K562 (cell line): ENCODE measurements around the gene GJA9. TPM values are rescaled to one million over a fixed set of nuclear protein-coding genes. Genes with fewer than 3 reads are reported as not detected.

Experiments used
- ATF7 ChIP-seq: fragments of 450-650 bp; IDR thresholded peaks from 2 replicates; pipeline ENCODE4 v1.7.1; 2014; ENCODE audit warnings: mild to moderate bottlenecking, moderate library complexity
- CEBPG ChIP-seq, 3 experiments: fragments of 200-800 bp in 1 of 3; sonication (Bioruptor generic) in 1 of 3; sonication (generic) in 1 of 3; formaldehyde crosslinking in 1 of 3; IDR thresholded peaks in 2 of 3; conservative IDR thresholded peaks in 1 of 3; 2 replicates each; pipeline versions ENCODE4 v1.6.1 to v1.8.0; 2016 to 2022; ENCODE audit warnings: missing compliant biosample characterization in 2 of 3, missing genetic modification characterization in 2 of 3, mild to moderate bottlenecking in 1 of 3, missing genetic modification reagents in 1 of 3
- DDX20 ChIP-seq: fragments of 450-650 bp; IDR thresholded peaks from 2 replicates; pipeline ENCODE4 v1.6.1; 2016; ENCODE audit warnings: missing genetic modification characterization, low read depth, mild to moderate bottlenecking, missing compliant biosample characterization, moderate library complexity
- MTA2 ChIP-seq: fragments of 450-650 bp; IDR thresholded peaks from 2 replicates; pipeline ENCODE4 v1.6.1; 2016; ENCODE audit warnings: low read depth
- RAD51 ChIP-seq: fragments of 450-650 bp; IDR thresholded peaks from 2 replicates; pipeline ENCODE4 v1.7.1; 2016; ENCODE audit warnings: low read depth, mild to moderate bottlenecking, borderline replicate concordance
- RCOR1 ChIP-seq, 2 experiments: IDR thresholded peaks; 2 replicates each; pipeline ENCODE4 v1.6.1; 2012; ENCODE audit warnings: low read depth in 2 of 2, low read length in 2 of 2, borderline replicate concordance in 1 of 2, improper control_type of control experiment in 1 of 2
- SAP30 ChIP-seq: fragments of 200-600 bp; sonication (generic); IDR thresholded peaks from 2 replicates; pipeline ENCODE4 v1.6.1; 2012; ENCODE audit warnings: borderline replicate concordance, low read depth, mild to moderate bottlenecking, moderate library complexity, low read length, control low read depth, inconsistent platforms; ENCODE audit not compliant: insufficient read depth, poor library complexity, severe bottlenecking
- SMAD4 ChIP-seq: fragments of 250-450 bp; sonication (Bioruptor Pico); conservative IDR thresholded peaks from 2 replicates; pipeline ENCODE4 v1.8.0; 2021; ENCODE audit warnings: inconsistent platforms, mild to moderate bottlenecking, moderate library complexity
- ZNF165 ChIP-seq: fragments of 250-450 bp; sonication (Bioruptor Pico); IDR thresholded peaks from 2 replicates; pipeline ENCODE4 v1.4.0; 2020; ENCODE audit warnings: borderline replicate concordance
- ZNF217 ChIP-seq: sonication (generic); formaldehyde crosslinking; IDR thresholded peaks from 2 replicates; pipeline ENCODE4 v1.8.0; 2022; ENCODE audit warnings: mild to moderate bottlenecking, missing genetic modification reagents
- ZNF57 ChIP-seq: fragments of 450-650 bp; formaldehyde crosslinking; IDR thresholded peaks from 2 replicates; pipeline ENCODE4 v1.4.0; 2020; ENCODE audit warnings: mild to moderate bottlenecking, moderate library complexity
- polyA plus RNA-seq, 8 experiments: library from polyadenylated mRNA; depleted of rRNA in 4 of 8; stranded (reverse) in 5 of 8; unstranded in 3 of 8; fragments of >200 nt; fragmentation: Nextera tagmentation in 2 of 8; fragmentation: Illumina TruSeq in 1 of 8; extraction: Ambion mirVana in 2 of 8; extraction: Trizol in 1 of 8; gene quantifications; 2 replicates each; pipeline versions ENCODE4 v1.2.1 to v1.2.3, GENCODE V29; 2011 to 2014; ENCODE audit warnings: inconsistent platforms in 1 of 8, missing spikeins in 1 of 8
- total RNA-seq, 7 experiments: library from RNA; depleted of rRNA in 6 of 7; stranded (reverse); fragments of >200 nt in 6 of 7; fragmentation: Illumina TruSeq in 2 of 7; extraction: Trizol in 2 of 7; gene quantifications; 2 replicates each; pipeline versions ENCODE4 v1.2.1 to v1.2.3, GENCODE V29; 2011 to 2021; ENCODE audit warnings: low replicate concordance in 1 of 7
- TF ChIP-seq, protein P1 (sequence below): fragments of 250-450 bp; sonication (Bioruptor Pico); IDR thresholded peaks from 2 replicates; pipeline ENCODE4 v1.4.0; 2020; ENCODE audit warnings: mild to moderate bottlenecking, moderate library complexity
- TF ChIP-seq, protein P2 (sequence below): IDR thresholded peaks from 3 replicates; pipeline ENCODE4 v1.6.1; 2011; ENCODE audit warnings: borderline replicate concordance, mild to moderate bottlenecking; ENCODE audit not compliant: insufficient read length, insufficient read depth
- TF ChIP-seq, protein P3 (sequence below), 2 experiments: fragments of 450-650 bp; IDR thresholded peaks; 2 replicates each; pipeline ENCODE4 v1.6.1; 2016
- TF ChIP-seq, protein P4 (sequence below): fragments of 250-450 bp; sonication (Bioruptor Pico); IDR thresholded peaks from 2 replicates; pipeline ENCODE4 v1.5.0; 2021
- TF ChIP-seq, protein P5 (sequence below), 2 experiments: IDR thresholded peaks; 2 replicates each; pipeline ENCODE4 v1.6.1; 2012; ENCODE audit warnings: improper control_type of control experiment in 2 of 2, low read depth in 2 of 2, low read length in 2 of 2, borderline replicate concordance in 1 of 2

The GJA9 gene
- total and polyA plus RNA-seq, 9 of the 15 experiments (the other 6 are each of a cell fraction or from before 2014, with no cell fraction given), result not detected

DNA sequence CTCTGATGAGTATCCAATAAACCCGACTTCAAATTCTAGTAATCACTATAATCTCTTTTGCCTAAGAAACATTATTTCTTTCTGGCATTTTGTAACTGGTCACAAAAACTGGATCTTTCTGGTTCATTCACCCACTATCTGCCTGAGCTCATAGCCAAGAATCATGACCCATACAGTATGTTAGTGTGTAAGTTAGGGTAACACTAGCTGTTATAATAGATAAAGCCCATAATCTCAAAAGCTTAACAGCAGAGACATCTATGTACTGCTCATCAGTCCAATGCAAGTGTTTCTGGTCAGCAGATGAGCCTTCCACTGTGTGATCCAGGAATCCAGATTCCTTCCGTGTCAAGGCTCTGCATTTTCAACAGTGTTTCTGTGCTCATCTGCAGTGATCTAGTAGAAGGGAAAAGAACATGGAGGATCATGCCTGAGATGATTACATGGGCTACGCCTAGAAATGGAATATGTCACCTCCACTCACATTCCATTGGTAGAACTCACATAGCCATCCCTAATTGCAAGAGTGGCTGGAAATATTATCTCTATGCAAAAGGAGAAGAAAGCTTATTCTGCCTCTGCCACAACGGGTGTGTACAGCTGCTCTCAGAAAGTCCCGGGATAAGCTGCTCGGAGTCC is 49.5 kb downstream of the GJA9 start (continued):
- TF ChIP-seq, protein P1, sequence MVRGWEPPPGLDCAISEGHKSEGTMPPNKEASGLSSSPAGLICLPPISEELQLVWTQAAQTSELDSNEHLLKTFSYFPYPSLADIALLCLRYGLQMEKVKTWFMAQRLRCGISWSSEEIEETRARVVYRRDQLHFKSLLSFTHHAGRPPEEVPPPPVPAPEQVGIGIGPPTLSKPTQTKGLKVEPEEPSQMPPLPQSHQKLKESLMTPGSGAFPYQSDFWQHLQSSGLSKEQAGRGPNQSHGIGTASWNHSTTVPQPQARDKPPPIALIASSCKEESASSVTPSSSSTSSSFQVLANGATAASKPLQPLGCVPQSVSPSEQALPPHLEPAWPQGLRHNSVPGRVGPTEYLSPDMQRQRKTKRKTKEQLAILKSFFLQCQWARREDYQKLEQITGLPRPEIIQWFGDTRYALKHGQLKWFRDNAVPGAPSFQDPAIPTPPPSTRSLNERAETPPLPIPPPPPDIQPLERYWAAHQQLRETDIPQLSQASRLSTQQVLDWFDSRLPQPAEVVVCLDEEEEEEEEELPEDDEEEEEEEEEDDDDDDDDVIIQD (CRISPR knock-in tag), result no peak
- TF ChIP-seq, protein P2, sequence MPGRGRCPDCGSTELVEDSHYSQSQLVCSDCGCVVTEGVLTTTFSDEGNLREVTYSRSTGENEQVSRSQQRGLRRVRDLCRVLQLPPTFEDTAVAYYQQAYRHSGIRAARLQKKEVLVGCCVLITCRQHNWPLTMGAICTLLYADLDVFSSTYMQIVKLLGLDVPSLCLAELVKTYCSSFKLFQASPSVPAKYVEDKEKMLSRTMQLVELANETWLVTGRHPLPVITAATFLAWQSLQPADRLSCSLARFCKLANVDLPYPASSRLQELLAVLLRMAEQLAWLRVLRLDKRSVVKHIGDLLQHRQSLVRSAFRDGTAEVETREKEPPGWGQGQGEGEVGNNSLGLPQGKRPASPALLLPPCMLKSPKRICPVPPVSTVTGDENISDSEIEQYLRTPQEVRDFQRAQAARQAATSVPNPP, result no peak
- TF ChIP-seq MTA2, result peak; percentile 57
- TF ChIP-seq SAP30, result no peak
- TF ChIP-seq, protein P3, sequence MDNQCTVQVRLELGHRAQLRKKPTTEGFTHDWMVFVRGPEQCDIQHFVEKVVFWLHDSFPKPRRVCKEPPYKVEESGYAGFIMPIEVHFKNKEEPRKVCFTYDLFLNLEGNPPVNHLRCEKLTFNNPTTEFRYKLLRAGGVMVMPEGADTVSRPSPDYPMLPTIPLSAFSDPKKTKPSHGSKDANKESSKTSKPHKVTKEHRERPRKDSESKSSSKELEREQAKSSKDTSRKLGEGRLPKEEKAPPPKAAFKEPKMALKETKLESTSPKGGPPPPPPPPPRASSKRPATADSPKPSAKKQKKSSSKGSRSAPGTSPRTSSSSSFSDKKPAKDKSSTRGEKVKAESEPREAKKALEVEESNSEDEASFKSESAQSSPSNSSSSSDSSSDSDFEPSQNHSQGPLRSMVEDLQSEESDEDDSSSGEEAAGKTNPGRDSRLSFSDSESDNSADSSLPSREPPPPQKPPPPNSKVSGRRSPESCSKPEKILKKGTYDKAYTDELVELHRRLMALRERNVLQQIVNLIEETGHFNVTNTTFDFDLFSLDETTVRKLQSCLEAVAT (IDR thresholded peaks at IDR 0.05), result no peak
- 0 out of 2 replicates have a peak, but pooled peaks have one; percentile 22 for TF ChIP-seq ZNF57 (CRISPR knock-in tag)
- no peak for TF ChIP-seq ATF7
- no peak for TF ChIP-seq DDX20 (tag)
- no peak for TF ChIP-seq RAD51
- no peak for TF ChIP-seq CEBPG (CRISPR knock-in tag; IDR thresholded peaks at IDR 0.05)
- TF ChIP-seq CEBPG (tag; conservative IDR thresholded peaks at IDR 0.05 in 1 of 2, IDR thresholded peaks at IDR 0.05 in 1 of 2), result no peak
- no peak for TF ChIP-seq ZNF165
- no peak for TF ChIP-seq ZNF217 (CRISPR knock-in tag)
- TF ChIP-seq, protein P4, sequence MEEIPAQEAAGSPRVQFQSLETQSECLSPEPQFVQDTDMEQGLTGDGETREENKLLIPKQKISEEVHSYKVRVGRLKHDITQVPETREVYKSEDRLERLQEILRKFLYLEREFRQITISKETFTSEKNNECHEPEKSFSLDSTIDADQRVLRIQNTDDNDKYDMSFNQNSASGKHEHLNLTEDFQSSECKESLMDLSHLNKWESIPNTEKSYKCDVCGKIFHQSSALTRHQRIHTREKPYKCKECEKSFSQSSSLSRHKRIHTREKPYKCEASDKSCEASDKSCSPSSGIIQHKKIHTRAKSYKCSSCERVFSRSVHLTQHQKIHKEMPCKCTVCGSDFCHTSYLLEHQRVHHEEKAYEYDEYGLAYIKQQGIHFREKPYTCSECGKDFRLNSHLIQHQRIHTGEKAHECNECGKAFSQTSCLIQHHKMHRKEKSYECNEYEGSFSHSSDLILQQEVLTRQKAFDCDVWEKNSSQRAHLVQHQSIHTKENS (CRISPR knock-in tag), result no peak
- TF ChIP-seq, protein P5, sequence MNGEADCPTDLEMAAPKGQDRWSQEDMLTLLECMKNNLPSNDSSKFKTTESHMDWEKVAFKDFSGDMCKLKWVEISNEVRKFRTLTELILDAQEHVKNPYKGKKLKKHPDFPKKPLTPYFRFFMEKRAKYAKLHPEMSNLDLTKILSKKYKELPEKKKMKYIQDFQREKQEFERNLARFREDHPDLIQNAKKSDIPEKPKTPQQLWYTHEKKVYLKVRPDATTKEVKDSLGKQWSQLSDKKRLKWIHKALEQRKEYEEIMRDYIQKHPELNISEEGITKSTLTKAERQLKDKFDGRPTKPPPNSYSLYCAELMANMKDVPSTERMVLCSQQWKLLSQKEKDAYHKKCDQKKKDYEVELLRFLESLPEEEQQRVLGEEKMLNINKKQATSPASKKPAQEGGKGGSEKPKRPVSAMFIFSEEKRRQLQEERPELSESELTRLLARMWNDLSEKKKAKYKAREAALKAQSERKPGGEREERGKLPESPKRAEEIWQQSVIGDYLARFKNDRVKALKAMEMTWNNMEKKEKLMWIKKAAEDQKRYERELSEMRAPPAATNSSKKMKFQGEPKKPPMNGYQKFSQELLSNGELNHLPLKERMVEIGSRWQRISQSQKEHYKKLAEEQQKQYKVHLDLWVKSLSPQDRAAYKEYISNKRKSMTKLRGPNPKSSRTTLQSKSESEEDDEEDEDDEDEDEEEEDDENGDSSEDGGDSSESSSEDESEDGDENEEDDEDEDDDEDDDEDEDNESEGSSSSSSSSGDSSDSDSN (IDR thresholded peaks at IDR 0.05; ENCODE audit: borderline replicate concordance in 1 of 2, low read depth in 2 of 2, low read length in 2 of 2), result no peak
- TF ChIP-seq RCOR1 (IDR thresholded peaks at IDR 0.05; ENCODE audit: borderline replicate concordance in 1 of 2, low read depth in 2 of 2, low read length in 2 of 2), result 0 out of 4 replicates have a peak, but pooled peaks of 1 of the 2 experiments have one; percentile 14
- no peak for TF ChIP-seq SMAD4 (CRISPR knock-in tag)
